Measurements from ENCODE around the gene GRIN2C.

- TF ChIP-seq CTCF (IDR thresholded peaks at IDR 0.05) (no peak), EZH2 (IDR thresholded peaks at IDR 0.05; ENCODE audit: borderline replicate concordance, insufficient read depth, low read depth, low read length, poor library complexity, severe bottlenecking) (no peak)
Measured at GRCh38 chr17:74865504-74866197, 6.0 kb upstream of the GRIN2C start.
